K562 (cell line): Measurements from ENCODE around the gene INO80D. TPM values are rescaled to one million over a fixed set of nuclear protein-coding genes. Genes with fewer than 3 reads are reported as not detected.
A peak's percentile ranks its signal among the peaks of the same experiment; 100 is the strongest.
"Not testable (repeated sequence)": the region's sequence is repeated elsewhere in the genome, so short reads cannot be mapped to it uniquely, and the experiment has no call there.

ENCODE experiments used
- ATAC-seq: fragments of 200-7000 bp; cut with Tn5 transposase; 3 replicates; pipeline ENCODE4 v1.9.1; 2020; ENCODE audit warnings: moderate library complexity
- BruUV-seq: library from RNA; stranded (reverse); fragments of 400-500 nt; replicated peaks from 2 replicates; lab custom pipeline; 2021; lab: Mats Ljungman, UMichigan
- CTCF ChIA-PET: fragments of 300-600 bp; formaldehyde crosslinking; extraction: SDS; loops from one replicate; lab custom pipeline; 2021; ENCODE audit warnings: low intra/inter-chr PET ratio; lab: Yijun Ruan, JAX
- POLR2A ChIA-PET: fragments of 300-600, 350-650 bp; sonication (Branson Sonifier 250); formaldehyde crosslinking; extraction: SDS; loops from one replicate; lab custom pipeline; 2021; ENCODE audit warnings: antibody characterized with exemption, inconsistent platforms; lab: Yijun Ruan, JAX
- DNase-seq, 4 experiments: peaks; one replicate each; pipeline versions ENCODE4 v3.0.0 to v3.0.0-alpha.2; 2011 to 2018; ENCODE audit warnings: low spot score in 3 of 4, mixed read lengths in 3 of 4; ENCODE audit errors: extremely low read depth in 1 of 4
- FAIRE-seq: peaks from 2 replicates; lab custom pipeline; 2011; peaks lifted over from hg19 to GRCh38; lab: Jason Lieb, UNC
- H2AFZ ChIP-seq: 2 replicates; pipeline ENCODE4 v1.6.0; 2011; ENCODE audit warnings: low read depth, low read length, control low read depth, inconsistent platforms
- H3K27ac ChIP-seq: fragments of 200-600 bp; 3 replicates; pipeline ENCODE4 v1.8.0; 2011; ENCODE audit warnings: low read depth, mild to moderate bottlenecking, control low read depth, inconsistent platforms, low read length, moderate library complexity, mixed read lengths; ENCODE audit errors: extremely low read depth
- H3K27me3 ChIP-seq, 2 experiments: fragments of 300-600 bp in 1 of 2; 2 replicates in 1 of 2; 3 replicates in 1 of 2; pipeline versions ENCODE4 v1.6.0 to v1.8.0; 2011; ENCODE audit warnings: inconsistent platforms in 2 of 2, low read length in 2 of 2, mild to moderate bottlenecking in 1 of 2, mixed read lengths in 1 of 2, moderate library complexity in 1 of 2; ENCODE audit not compliant: control insufficient read depth in 2 of 2, insufficient read depth in 2 of 2
- H3K36me3 ChIP-seq: fragments of 300-600 bp; 3 replicates; pipeline ENCODE4 v1.8.0; 2011; ENCODE audit warnings: mild to moderate bottlenecking, low read length, inconsistent platforms; ENCODE audit not compliant: control insufficient read depth, insufficient read depth
- H3K4me1 ChIP-seq, 2 experiments: fragments of 200-600 bp in 1 of 2; replicated peaks in 1 of 2; 2 replicates in 1 of 2; 3 replicates in 1 of 2; pipeline versions ENCODE4 v1.5.1 to v1.8.0; 2011; ENCODE audit warnings: inconsistent platforms in 2 of 2, low read length in 2 of 2, mild to moderate bottlenecking in 1 of 2, mixed read lengths in 1 of 2, moderate library complexity in 1 of 2; ENCODE audit not compliant: control insufficient read depth in 2 of 2, insufficient read depth in 2 of 2
- H3K4me2 ChIP-seq: 2 replicates; pipeline ENCODE4 v1.6.1; 2011; ENCODE audit warnings: low read length, control low read depth, inconsistent platforms, mixed read lengths; ENCODE audit not compliant: insufficient read depth
- H3K4me3 ChIP-seq: fragments of 200-600 bp; sonication (generic), shearing (Covaris generic); 2 replicates; pipeline ENCODE4 v1.5.1; 2016; ENCODE audit warnings: control low read depth, inconsistent platforms
- H3K79me2 ChIP-seq: fragments of 200-600 bp; 3 replicates; pipeline ENCODE4 v1.8.0; 2011; ENCODE audit warnings: low read length, inconsistent platforms; ENCODE audit not compliant: control insufficient read depth, insufficient read depth
- H3K9ac ChIP-seq, 2 experiments: 2 replicates each; pipeline versions ENCODE4 v1.6.0 to v1.6.1; 2011; ENCODE audit warnings: low read depth in 2 of 2, low read length in 2 of 2, control low read depth in 1 of 2, inconsistent platforms in 1 of 2, mild to moderate bottlenecking in 1 of 2, mixed read lengths in 1 of 2; ENCODE audit not compliant: insufficient read depth in 1 of 2
- H3K9me1 ChIP-seq: one replicate; pipeline ENCODE4 v1.6.0; 2011; ENCODE audit warnings: inconsistent platforms, mild to moderate bottlenecking, low read length, moderate library complexity; ENCODE audit not compliant: control insufficient read depth, insufficient read depth
- H3K9me3 ChIP-seq: replicated peaks from 2 replicates; pipeline ENCODE4 v1.5.1; 2011; ENCODE audit warnings: low read depth, low read length, inconsistent platforms; ENCODE audit not compliant: control insufficient read depth, insufficient read depth
- H4K20me1 ChIP-seq: replicated peaks from 2 replicates; pipeline ENCODE4 v1.6.1; 2011; ENCODE audit warnings: low read length, inconsistent platforms, mixed read lengths; ENCODE audit not compliant: control insufficient read depth, insufficient read depth
- CBX3 ChIP-seq, 2 experiments: IDR thresholded peaks; 1 replicate in 1 of 2; 2 replicates in 1 of 2; pipeline ENCODE4 v1.6.1; 2012; ENCODE audit warnings: inconsistent platforms in 2 of 2, low read length in 2 of 2, borderline replicate concordance in 1 of 2, control low read depth in 1 of 2
- CBX5 ChIP-seq: IDR thresholded peaks from 2 replicates; pipeline ENCODE4 v1.6.1; 2014; ENCODE audit warnings: low read depth, borderline replicate concordance
- TRIM28 ChIP-seq: fragments of 450-650 bp; IDR thresholded peaks from 2 replicates; pipeline ENCODE4 v1.6.1; 2017
- ZNF280A ChIP-seq: fragments of 450-650 bp; IDR thresholded peaks from 2 replicates; pipeline ENCODE4 v1.6.1; 2018; ENCODE audit warnings: mild to moderate bottlenecking, low read depth; ENCODE audit not compliant: partially characterized antibody
- WGBS: fragments of 100-300 bp; shearing (Covaris generic); methylation state at CpG from one replicate; pipeline ENCODE4 v1.1.6; 2016; ENCODE audit warnings: low coverage, mixed read lengths; ENCODE audit not compliant: insufficient coverage; ENCODE audit errors: missing lambda C conversion rate; 5-methylcytosine and 5-hydroxymethylcytosine counted together
- in situ Hi-C: fragments of 300-500 bp; cut with MboI; formaldehyde crosslinking; loops from 4 replicates; pipeline ENCODE4 v1.15.0; 2018; ENCODE audit warnings: inconsistent platforms, mixed read lengths
- intact Hi-C: fragments of 100-400 bp; cut with micrococcal nuclease; formaldehyde crosslinking; loops from 2 replicates; pipeline ENCODE4 v1.14.2; 2022
- polyA plus RNA-seq, 8 experiments: library from polyadenylated mRNA; depleted of rRNA in 4 of 8; stranded (reverse) in 5 of 8; unstranded in 3 of 8; fragments of >200 nt; fragmentation: Nextera tagmentation in 2 of 8; fragmentation: Illumina TruSeq in 1 of 8; extraction: Ambion mirVana in 2 of 8; extraction: Trizol in 1 of 8; gene quantifications; 2 replicates each; pipeline versions ENCODE4 v1.2.1 to v1.2.3, GENCODE V29; 2011 to 2014; ENCODE audit warnings: inconsistent platforms in 1 of 8, missing spikeins in 1 of 8
- total RNA-seq, 7 experiments: library from RNA; depleted of rRNA in 6 of 7; stranded (reverse); fragments of >200 nt in 6 of 7; fragmentation: Illumina TruSeq in 2 of 7; extraction: Trizol in 2 of 7; gene quantifications; 2 replicates each; pipeline versions ENCODE4 v1.2.1 to v1.2.3, GENCODE V29; 2011 to 2021; ENCODE audit warnings: low replicate concordance in 1 of 7

Gene INO80D
- total and polyA plus RNA-seq, 9 of the 15 experiments (the other 6 are each of a cell fraction or from before 2014, with no cell fraction given) = 0.64 to 8.1 (median 2.9) TPM

- H3K4me3 ChIP-seq, H3K9ac ChIP-seq, FAIRE-seq, H3K4me1 ChIP-seq, BruUV-seq, H4K20me1 ChIP-seq, H2AFZ ChIP-seq, CTCF ChIA-PET, ATAC-seq, intact Hi-C loops, H3K79me2 ChIP-seq, H3K9me3 ChIP-seq, in situ Hi-C loops, DNase-seq: not testable (repeated sequence)
- POLR2A ChIA-PET = interaction anchor here (0.6 kb wide), 2 partner anchors 55 to 60 kb away, joined by 3 read pairs; no protein-coding TSS in a partner anchor
- 100% methylated on average over 2 of the region's 2 CpGs for WGBS
- TF ChIP-seq CBX3 (IDR thresholded peaks at IDR 0.05; ENCODE audit: borderline replicate concordance in 1 of 2, low read length in 2 of 2) (peak in 1 of 2 experiments; percentile 39; a peak in 1 of 3 replicates), TRIM28 (peak; percentile 66; the same call in 1 of the 2 replicates), ZNF280A (peak; percentile 23), CBX5 (0 out of 2 replicates have a peak, but pooled peaks have one; percentile 45)
- TF ChIP-seq, all 486 proteins: peak for 4; not testable (repeated sequence) for 482
- not testable (repeated sequence) for H3K4me2 ChIP-seq, H3K9me1 ChIP-seq, H3K27me3 ChIP-seq, H3K27ac ChIP-seq
- peaks cover 33% of the 10 kb centered on the region for H3K36me3 ChIP-seq
These were observed 70.2 kb downstream of the INO80D start for GRCh38 chr2:206015746-206016145.
